ENCODE measurements around the gene FOXN4.

FOXN4 gene

DNA sequence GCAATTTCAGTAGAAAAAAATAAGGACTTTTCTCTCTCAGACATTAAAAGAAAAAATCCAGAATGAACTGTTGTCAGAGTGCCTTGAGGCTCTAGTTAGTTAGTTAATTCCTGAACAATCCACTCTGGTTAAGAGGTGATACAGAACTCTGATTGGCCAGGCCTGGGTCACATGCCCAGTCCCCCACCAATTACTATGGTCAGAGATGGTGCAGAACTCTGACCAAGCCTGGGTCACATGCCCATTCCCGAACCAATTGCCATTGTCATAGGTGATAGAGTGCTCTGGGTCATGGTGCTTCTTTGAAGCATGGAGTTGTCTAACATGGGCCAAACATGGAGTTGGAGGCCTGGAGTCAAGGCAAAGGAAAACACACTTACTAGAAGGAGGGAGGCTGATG lies 27.5 kb upstream of the FOXN4 start:
- Histone ChIP-seq H3K4me3 (ENCODE audit: low read depth, low read length) (no peak overlapping the region), H3K27ac (no peak overlapping the region), H3K4me2 (ENCODE audit: low read length) (no peak overlapping the region), H3K27me3 (ENCODE audit: control insufficient read depth, insufficient read depth, low read length) (no peaks in the 10 kb centered on the region), H2AFZ (no peak overlapping the region), H3K9me3 (ENCODE audit: control insufficient read depth, low read length) (no peaks in the 10 kb centered on the region), H3K9ac (no peak overlapping the region), H3K79me2 (no peaks in the 10 kb centered on the region), H3K36me3 (ENCODE audit: control insufficient read depth, insufficient read depth, low read length) (no peaks in the 10 kb centered on the region), H3K4me1 (no peaks in the 10 kb centered on the region)
- no peak for TF ChIP-seq CTCF (IDR thresholded peaks at IDR 0.05)

DNA sequence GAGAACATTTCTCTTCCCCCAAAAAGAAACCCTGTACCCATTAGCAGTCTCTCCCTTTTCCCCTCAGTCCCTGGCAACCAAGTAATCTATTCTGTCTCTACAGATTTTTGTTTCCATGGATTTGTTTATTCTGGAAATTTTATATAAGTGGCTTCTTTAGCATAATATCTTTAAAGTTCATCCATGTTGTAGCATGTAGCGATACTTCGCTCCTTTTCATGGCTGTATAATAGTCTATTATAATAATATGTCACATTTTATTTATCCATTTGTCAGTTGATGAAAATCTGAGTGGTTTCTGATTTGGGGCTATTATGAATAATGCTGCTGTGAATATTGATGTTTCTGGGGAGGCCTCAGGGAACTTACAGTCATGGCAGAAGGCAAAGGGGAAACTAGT lies 25.8 kb upstream of the FOXN4 start:
- Histone ChIP-seq H3K4me2 (ENCODE audit: low read length) (no peak overlapping the region), H3K27ac (no peak overlapping the region), H3K4me1 (no peaks in the 10 kb centered on the region), H2AFZ (no peak overlapping the region), H3K9me3 (ENCODE audit: control insufficient read depth, low read length) (no peaks in the 10 kb centered on the region), H3K27me3 (ENCODE audit: control insufficient read depth, insufficient read depth, low read length) (no peaks in the 10 kb centered on the region), H3K36me3 (ENCODE audit: control insufficient read depth, insufficient read depth, low read length) (no peaks in the 10 kb centered on the region), H3K79me2 (no peaks in the 10 kb centered on the region), H3K9ac (no peak overlapping the region), H3K4me3 (ENCODE audit: low read depth, low read length) (no peak overlapping the region)
- TF ChIP-seq CTCF (IDR thresholded peaks at IDR 0.05), result no peak

DNA sequence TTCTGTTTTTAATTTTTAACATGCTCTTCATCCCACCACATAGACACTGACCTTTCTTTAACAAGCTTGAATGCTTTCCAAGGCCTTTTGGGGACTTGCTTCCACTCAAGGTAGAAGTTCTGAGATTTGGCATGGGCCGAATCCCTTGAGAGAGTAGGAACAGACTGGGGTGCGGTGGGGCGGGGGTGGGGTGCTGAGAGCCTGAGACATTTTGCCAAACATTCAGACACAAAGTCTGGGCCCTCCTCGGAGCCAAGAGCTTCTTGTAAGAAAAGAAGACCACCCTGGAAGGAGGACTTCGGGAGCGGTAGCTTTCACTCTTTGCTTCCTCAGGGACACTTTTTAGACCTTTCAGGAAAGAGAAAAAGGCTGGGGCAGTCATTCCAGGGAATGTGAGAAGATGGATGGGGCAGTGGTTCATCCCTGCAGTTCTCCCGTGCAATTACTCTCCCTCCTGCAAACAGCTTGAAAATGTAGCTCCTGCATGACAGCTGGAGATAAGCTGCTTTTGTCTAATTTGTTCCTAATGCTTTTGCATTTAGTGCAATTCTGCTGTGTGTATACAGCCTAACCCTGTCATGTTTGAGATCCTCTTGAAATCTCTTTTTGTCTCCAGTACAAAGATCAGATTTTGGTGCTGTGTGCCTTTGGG lies 22.3 kb upstream of the FOXN4 start:
- H3K4me1 ChIP-seq, result no peaks in the 10 kb centered on the region
- TF ChIP-seq CTCF (IDR thresholded peaks at IDR 0.05), result no peak
- no peaks in the 10 kb centered on the region for H3K36me3 ChIP-seq (ENCODE audit: control insufficient read depth, insufficient read depth, low read length)
- no peak overlapping the region for H3K27ac ChIP-seq
- no peaks in the 10 kb centered on the region for H3K79me2 ChIP-seq
- H3K27me3 ChIP-seq (ENCODE audit: control insufficient read depth, insufficient read depth, low read length), result no peaks in the 10 kb centered on the region
- no peak overlapping the region for H3K9ac ChIP-seq
- no peak overlapping the region for H3K4me3 ChIP-seq (ENCODE audit: low read depth, low read length)
- no peaks in the 10 kb centered on the region for H3K9me3 ChIP-seq (ENCODE audit: control insufficient read depth, low read length)
- no peak overlapping the region for H3K4me2 ChIP-seq (ENCODE audit: low read length)
- H2AFZ ChIP-seq, result no peak overlapping the region

GRCh38 chr12:109330282-109331230 lies 21.5 kb upstream of the FOXN4 start:
- no peaks in the 10 kb centered on the region for H3K9me3 ChIP-seq (ENCODE audit: control insufficient read depth, low read length)

More at GRCh38 chr12:109330282-109331230, 21.5 kb upstream of the FOXN4 start:
- H3K27ac ChIP-seq, result no peak overlapping the region
- H3K36me3 ChIP-seq (ENCODE audit: control insufficient read depth, insufficient read depth, low read length), result no peaks in the 10 kb centered on the region
- no peak overlapping the region for H3K4me3 ChIP-seq (ENCODE audit: low read depth, low read length)
- no peak overlapping the region for H3K9ac ChIP-seq
- H3K4me1 ChIP-seq, result no peaks in the 10 kb centered on the region
- no peaks in the 10 kb centered on the region for H3K27me3 ChIP-seq (ENCODE audit: control insufficient read depth, insufficient read depth, low read length)
- TF ChIP-seq CTCF (IDR thresholded peaks at IDR 0.05), result no peak
- H2AFZ ChIP-seq, result no peak overlapping the region
- H3K4me2 ChIP-seq (ENCODE audit: low read length), result no peak overlapping the region
- no peaks in the 10 kb centered on the region for H3K79me2 ChIP-seq

Measured in parathyroid adenoma (tissue), 2 donors.